Left lung (tissue), 10 donors: Measurements from ENCODE around the gene MGAT1. TPM values are rescaled to one million over a fixed set of nuclear protein-coding genes. Genes with fewer than 3 reads are reported as not detected.
"Not testable (repeated sequence)": the region's sequence is repeated elsewhere in the genome, so short reads cannot be mapped to it uniquely, and the experiment has no call there.

ENCODE experiments used
- ATAC-seq: fragments of 200-7000 bp; cut with Tn5 transposase; one replicate; pipeline ENCODE4 v1.9.1; 2020; ENCODE audit warnings: moderate library complexity
- DNase-seq, 4 donors: peaks; one replicate each; pipeline ENCODE4 v3.0.0-alpha.2; 2013 to 2020
- H3K27ac ChIP-seq, 2 donors: fragments of 200-600 bp; sonication (generic) in 1 of 2; one replicate each; pipeline versions ENCODE4 v1.5.0 to v1.8.0; 2020 to 2021
- H3K27me3 ChIP-seq, 2 donors: fragments of 200-600 bp; sonication (generic) in 1 of 2; one replicate each; pipeline versions ENCODE4 v1.5.0 to v1.8.0; 2020 to 2021
- H3K36me3 ChIP-seq, 2 donors: fragments of 200-600 bp; sonication (generic) in 1 of 2; one replicate each; pipeline versions ENCODE4 v1.5.0 to v1.8.0; 2020 to 2021
- H3K4me1 ChIP-seq, 2 donors: fragments of 200-600 bp; one replicate each; pipeline ENCODE4 v1.8.0; 2021
- H3K4me3 ChIP-seq, 2 donors: fragments of 200-600 bp; sonication (generic) in 1 of 2; one replicate each; pipeline versions ENCODE4 v1.5.0 to v1.8.0; 2020 to 2021; ENCODE audit warnings: mild to moderate bottlenecking in 1 of 2
- H3K9me3 ChIP-seq, 2 donors: fragments of 200-600 bp; sonication (generic) in 1 of 2; one replicate each; pipeline versions ENCODE4 v1.5.0 to v1.8.0; 2020 to 2021
- CTCF ChIP-seq, 2 donors: fragments of 200-600 bp; sonication (generic) in 1 of 2; IDR thresholded peaks; one replicate each; pipeline versions ENCODE4 v1.5.0 to v1.8.0; 2021; ENCODE audit warnings: antibody characterized with exemption in 2 of 2
- intact Hi-C, 2 donors: fragments of 100-400 bp; cut with DNase I; formaldehyde crosslinking; loops; one replicate each; pipeline versions ENCODE4 v1.11.2 to v1.14.2; 2022
- polyA plus RNA-seq, 6 donors: library from polyadenylated mRNA; unstranded; fragments of 120-200 nt; gene quantifications; one replicate each; pipeline ENCODE4 v1.2.1, GENCODE V29; 2013; ENCODE audit not compliant: insufficient read length in 6 of 6
- total RNA-seq, 2 donors: library from RNA; stranded (reverse); fragmentation: NEBNext Ultra II Directional; extraction: Animal tissue kit (Norgen Biotek cat#: 25700); gene quantifications; one replicate each; pipeline ENCODE4 v1.2.1, GENCODE V29; 2021
- donor health status: DM: no; HTN: yes; CAD: no.
- donor health status: DM: no; HTN: no; CAD: no.

MGAT1 gene
- total and polyA plus RNA-seq, 8 donors: 70.6 to 263 (median 86.0) TPM

- intact Hi-C loops: loop anchor here in 1 of 2 donors (5.0 kb wide), 1 partner anchor 77 kb away; the partner anchor contains the start of gene ZFP62
- peaks cover 0 to 30% of the 10 kb centered on the region in 2 donors for H3K36me3 ChIP-seq
- DNase-seq (peak in 1 of 4 donors; percentile 77), ATAC-seq (peak; percentile 49)
- H3K27ac ChIP-seq: peak overlapping the region; percentile 61 to 81
- H3K9me3 ChIP-seq: no peaks in the 10 kb centered on the region
- H3K27me3 ChIP-seq: no peaks in the 10 kb centered on the region
- no peak overlapping the region for H3K4me3 ChIP-seq
- no peak for TF ChIP-seq CTCF (IDR thresholded peaks at IDR 0.05)
- H3K4me1 ChIP-seq: peaks cover 21 to 45% of the 10 kb centered on the region in 2 donors
Measured at GRCh38 chr5:180785121-180785781, 17.4 kb downstream of the MGAT1 start.

- Histone ChIP-seq H3K4me1 (peaks cover 21 to 45% of the 10 kb centered on the region in 2 donors), H3K27ac (peak overlapping the region; percentile 61 to 81), H3K27me3 (no peaks in the 10 kb centered on the region), H3K9me3 (no peaks in the 10 kb centered on the region), H3K4me3 (no peak overlapping the region), H3K36me3 (peaks cover 0 to 23% of the 10 kb centered on the region in 2 donors)
- intact Hi-C loops: loop anchor here in 1 of 2 donors (5.0 kb wide), 1 partner anchor 78 kb away; the partner anchor contains the start of gene ZFP62
- TF ChIP-seq CTCF (IDR thresholded peaks at IDR 0.05): peak; percentile 62 to 73
- ATAC-seq (peak; percentile 89), DNase-seq (peak in 3 of 4 donors; percentile 70 to 87 (median 79))
Measured at GRCh38 chr5:180784497-180785097, 18.0 kb downstream of the MGAT1 start.

- no peaks in the 10 kb centered on the region for H3K27me3 ChIP-seq
- peaks cover 21 to 41% of the 10 kb centered on the region in 2 donors for H3K4me1 ChIP-seq
- no peak overlapping the region for H3K27ac ChIP-seq
- TF ChIP-seq CTCF (IDR thresholded peaks at IDR 0.05): no peak
- H3K36me3 ChIP-seq: peaks cover 0 to 12% of the 10 kb centered on the region in 2 donors
- ATAC-seq (no peak), DNase-seq (no peak)
- H3K9me3 ChIP-seq: no peaks in the 10 kb centered on the region
- intact Hi-C loops: no loop called here
- no peak overlapping the region for H3K4me3 ChIP-seq
Measured at GRCh38 chr5:180783340-180784052, 19.1 kb downstream of the MGAT1 start.

- no peaks in the 10 kb centered on the region for H3K9me3 ChIP-seq
- no peak for TF ChIP-seq CTCF (IDR thresholded peaks at IDR 0.05)
- no peak overlapping the region for H3K4me3 ChIP-seq
- H3K27me3 ChIP-seq: no peaks in the 10 kb centered on the region
- H3K36me3 ChIP-seq: peaks cover 0 to 5% of the 10 kb centered on the region in 2 donors
- ATAC-seq (no peak), DNase-seq (no peak)
- H3K27ac ChIP-seq: no peak overlapping the region
- intact Hi-C loops: no loop called here
- H3K4me1 ChIP-seq: peaks cover 21 to 35% of the 10 kb centered on the region in 2 donors
Measured at GRCh38 chr5:180782748-180783147, 19.9 kb downstream of the MGAT1 start.

GRCh38 chr5:180781900-180782326 lies 20.7 kb downstream of the MGAT1 start:
- intact Hi-C loops, H3K36me3 ChIP-seq, ATAC-seq, H3K27ac ChIP-seq, H3K9me3 ChIP-seq, DNase-seq, H3K27me3 ChIP-seq, H3K4me3 ChIP-seq: not testable (repeated sequence)
- peaks cover 18 to 26% of the 10 kb centered on the region in 2 donors for H3K4me1 ChIP-seq
